Measurements from ENCODE around the gene DCLRE1C. TPM values are rescaled to one million over a fixed set of nuclear protein-coding genes. Genes with fewer than 3 reads are reported as not detected.
A peak's percentile ranks its signal among the peaks of the same experiment; 100 is the strongest.

Gene DCLRE1C
- total and polyA plus RNA-seq, 9 of the 15 experiments (the other 6 are each of a cell fraction or from before 2014, with no cell fraction given), result 8.8 to 22.2 (median 13.9) TPM

- TF ChIP-seq RAD51 (IDR thresholded peaks at IDR 0.05; ENCODE audit: borderline replicate concordance, low read depth) (peak; percentile 35; the same call in 1 of the 2 replicates), ZBTB1 (CRISPR knock-in tag; IDR thresholded peaks at IDR 0.05; ENCODE audit: borderline replicate concordance, low read depth) (peak; percentile 11; the same call in 1 of the 2 replicates), HDAC6 (IDR thresholded peaks at IDR 0.05; ENCODE audit: low read depth, low read length) (no peak), THRAP3 (IDR thresholded peaks at IDR 0.05; ENCODE audit: borderline replicate concordance) (no peak), SRSF1 (IDR thresholded peaks at IDR 0.05; ENCODE audit: low read depth, low read length) (no peak), ZNF79 (CRISPR knock-in tag; IDR thresholded peaks at IDR 0.05; ENCODE audit: low read depth) (no peak), DPF2 (IDR thresholded peaks at IDR 0.05) (no peak), PCBP2 (IDR thresholded peaks at IDR 0.05; ENCODE audit: low read depth, low read length, poor library complexity, severe bottlenecking) (no peak), SP1 (CRISPR knock-in tag; IDR thresholded peaks at IDR 0.05) (0 out of 2 replicates have a peak, but pooled peaks have one; percentile 68), ZNF280A (IDR thresholded peaks at IDR 0.05; ENCODE audit: low read depth, partially characterized antibody) (no peak), DDX20 (tag; IDR thresholded peaks at IDR 0.05; ENCODE audit: low read depth) (no peak), POLR3A (IDR thresholded peaks at IDR 0.05; ENCODE audit: borderline replicate concordance, extremely low read depth, insufficient read depth, insufficient read length) (no peak), FUS (optimal IDR thresholded peaks at IDR 0.05; ENCODE audit: low read depth, low read length) (peak; percentile 47), E2F5 (CRISPR knock-in tag; IDR thresholded peaks at IDR 0.05) (0 out of 2 replicates have a peak, but pooled peaks have one; percentile 48), E4F1 (CRISPR knock-in tag; IDR thresholded peaks at IDR 0.05; ENCODE audit: borderline replicate concordance) (0 out of 2 replicates have a peak, but pooled peaks have one; percentile 20), E2F3 (CRISPR knock-in tag; IDR thresholded peaks at IDR 0.05) (0 out of 2 replicates have a peak, but pooled peaks have one; percentile 48), ARID1B (IDR thresholded peaks at IDR 0.05) (peak; percentile 24; the same call in 1 of the 2 replicates), CTCF (IDR thresholded peaks at IDR 0.05 in 2 of 3, conservative IDR thresholded peaks at IDR 0.05 in 1 of 3; ENCODE audit: insufficient read depth in 2 of 3, low read depth in 1 of 3, low read length in 3 of 3) (peak in 1 of 3 experiments; percentile 5; a peak in 1 of 6 replicates), SMAD1 (IDR thresholded peaks at IDR 0.05; ENCODE audit: low read depth, low read length, partially characterized antibody) (no peak), CXXC5 (CRISPR knock-in tag; IDR thresholded peaks at IDR 0.05) (peak; percentile 92)
These were observed 75.4 kb downstream of the DCLRE1C start, which contains the start of gene SUV39H2 (continued) for GRCh38 chr10:14878266-14879123.
